T-helper 2 cell treated with Interferon-gamma antibody and Interleukin-4, amounts not matched to agents 5 μg/mL and 100 μg/mL, for 36 hours (primary cell): ENCODE results near the gene CACNB4.

Source experiments
- DNase-seq: peaks from one replicate; pipeline ENCODE4 v3.0.0; 2021; ENCODE audit warnings: low spot score
- H3K27ac Mint-ChIP-seq: one replicate; pipeline ENCODE4 v1.8.0; 2021; ENCODE audit warnings: mild to moderate bottlenecking, mixed read lengths
- H3K27me3 Mint-ChIP-seq: one replicate; pipeline ENCODE4 v1.8.0; 2021; ENCODE audit warnings: low read depth, mixed read lengths
- H3K36me3 Mint-ChIP-seq: one replicate; pipeline ENCODE4 v1.8.0; 2021; ENCODE audit warnings: low read depth, mixed read lengths
- H3K4me1 Mint-ChIP-seq: one replicate; pipeline ENCODE4 v1.8.0; 2021; ENCODE audit warnings: low read depth, mixed read lengths
- H3K4me3 Mint-ChIP-seq: one replicate; pipeline ENCODE4 v1.8.0; 2022; ENCODE audit warnings: mild to moderate bottlenecking, moderate library complexity, mixed read lengths
- H3K9me3 Mint-ChIP-seq: one replicate; pipeline ENCODE4 v1.8.0; 2021; ENCODE audit warnings: mixed read lengths

Gene CACNB4

GRCh38 chr2:151849413-151850010 is 249.3 kb downstream of the CACNB4 start:
- no peaks in the 10 kb centered on the region for H3K9me3 Mint-ChIP-seq
- H3K27ac Mint-ChIP-seq: no peak overlapping the region
- H3K27me3 Mint-ChIP-seq: peaks cover 16% of the 10 kb centered on the region
- no peak overlapping the region for H3K4me3 Mint-ChIP-seq
- H3K36me3 Mint-ChIP-seq: no peaks in the 10 kb centered on the region
- H3K4me1 Mint-ChIP-seq: no peaks in the 10 kb centered on the region
- no peak for DNase-seq

- Mint-ChIP-seq H3K9me3 (no peaks in the 10 kb centered on the region), H3K4me1 (no peaks in the 10 kb centered on the region), H3K27ac (no peak overlapping the region)
Measured at GRCh38 chr2:151845884-151846283, 253.0 kb downstream of the CACNB4 start.

GRCh38 chr2:151845481-151845880 is 253.4 kb downstream of the CACNB4 start:
- Mint-ChIP-seq H3K27me3 (peaks cover 8% of the 10 kb centered on the region), H3K9me3 (no peaks in the 10 kb centered on the region), H3K27ac (no peak overlapping the region), H3K36me3 (no peaks in the 10 kb centered on the region), H3K4me3 (no peak overlapping the region), H3K4me1 (no peaks in the 10 kb centered on the region)
- DNase-seq: no peak

More at GRCh38 chr2:151845884-151846283, 253.0 kb downstream of the CACNB4 start:
- no peak overlapping the region for H3K4me3 Mint-ChIP-seq
- no peak for DNase-seq
- H3K36me3 Mint-ChIP-seq: no peaks in the 10 kb centered on the region
- H3K27me3 Mint-ChIP-seq: peaks cover 8% of the 10 kb centered on the region

GRCh38 chr2:151844211-151844896 is 254.5 kb downstream of the CACNB4 start:
- Mint-ChIP-seq H3K27ac (no peak overlapping the region), H3K4me1 (peaks cover 1% of the 10 kb centered on the region), H3K27me3 (peaks cover 8% of the 10 kb centered on the region), H3K4me3 (no peak overlapping the region), H3K36me3 (no peaks in the 10 kb centered on the region), H3K9me3 (no peaks in the 10 kb centered on the region)
- DNase-seq: no peak

- Mint-ChIP-seq H3K36me3 (no peaks in the 10 kb centered on the region), H3K27ac (no peak overlapping the region), H3K4me1 (peaks cover 1% of the 10 kb centered on the region), H3K27me3 (peaks cover 7% of the 10 kb centered on the region), H3K4me3 (no peak overlapping the region), H3K9me3 (no peaks in the 10 kb centered on the region)
- no peak for DNase-seq
Measured at GRCh38 chr2:151843691-151844061, 255.2 kb downstream of the CACNB4 start.

GRCh38 chr2:151842830-151843690 is 255.8 kb downstream of the CACNB4 start:
- Mint-ChIP-seq H3K27ac (no peak overlapping the region), H3K9me3 (no peaks in the 10 kb centered on the region), H3K4me1 (peaks cover 1% of the 10 kb centered on the region), H3K4me3 (no peak overlapping the region), H3K36me3 (no peaks in the 10 kb centered on the region), H3K27me3 (peaks cover 4% of the 10 kb centered on the region)
- DNase-seq: no peak

GRCh38 chr2:151841047-151841424 is 257.8 kb downstream of the CACNB4 start:
- Mint-ChIP-seq H3K36me3 (no peaks in the 10 kb centered on the region), H3K27ac (no peak overlapping the region), H3K4me3 (no peak overlapping the region), H3K4me1 (peaks cover 1% of the 10 kb centered on the region), H3K9me3 (no peaks in the 10 kb centered on the region), H3K27me3 (peaks cover 9% of the 10 kb centered on the region)
- DNase-seq: no peak

- Mint-ChIP-seq H3K27me3 (peaks cover 11% of the 10 kb centered on the region), H3K9me3 (no peaks in the 10 kb centered on the region), H3K4me1 (peaks cover 3% of the 10 kb centered on the region), H3K27ac (no peak overlapping the region), H3K4me3 (no peak overlapping the region), H3K36me3 (no peaks in the 10 kb centered on the region)
- no peak for DNase-seq
Measured at GRCh38 chr2:151840216-151841046, 258.4 kb downstream of the CACNB4 start.

- H3K9me3 Mint-ChIP-seq: no peaks in the 10 kb centered on the region
Measured at GRCh38 chr2:151837926-151838325, 260.9 kb downstream of the CACNB4 start.

GRCh38 chr2:151833984-151834383 is 264.9 kb downstream of the CACNB4 start:
- H3K27me3 Mint-ChIP-seq: peaks cover 28% of the 10 kb centered on the region
- no peaks in the 10 kb centered on the region for H3K36me3 Mint-ChIP-seq
- H3K9me3 Mint-ChIP-seq: no peaks in the 10 kb centered on the region
- no peak overlapping the region for H3K4me3 Mint-ChIP-seq
- H3K27ac Mint-ChIP-seq: no peak overlapping the region
- H3K4me1 Mint-ChIP-seq: peaks cover 2% of the 10 kb centered on the region
- no peak for DNase-seq

More at GRCh38 chr2:151837926-151838325, 260.9 kb downstream of the CACNB4 start:
- no peak for DNase-seq
- no peak overlapping the region for H3K4me3 Mint-ChIP-seq
- peaks cover 3% of the 10 kb centered on the region for H3K4me1 Mint-ChIP-seq
- peaks cover 21% of the 10 kb centered on the region for H3K27me3 Mint-ChIP-seq
- no peaks in the 10 kb centered on the region for H3K36me3 Mint-ChIP-seq
- H3K27ac Mint-ChIP-seq: no peak overlapping the region

- Mint-ChIP-seq H3K4me3 (no peak overlapping the region), H3K27me3 (peaks cover 20% of the 10 kb centered on the region), H3K4me1 (peaks cover 20% of the 10 kb centered on the region), H3K36me3 (peaks cover 2% of the 10 kb centered on the region), H3K27ac (no peak overlapping the region), H3K9me3 (no peaks in the 10 kb centered on the region)
- no peak for DNase-seq
Measured at GRCh38 chr2:151830961-151831360, 267.9 kb downstream of the CACNB4 start.

GRCh38 chr2:151828890-151829324 is 269.9 kb downstream of the CACNB4 start:
- peaks cover 22% of the 10 kb centered on the region for H3K4me1 Mint-ChIP-seq
- no peaks in the 10 kb centered on the region for H3K9me3 Mint-ChIP-seq
- peak overlapping the region; percentile 81 for H3K27ac Mint-ChIP-seq
- H3K4me3 Mint-ChIP-seq: peak overlapping the region; percentile 65
- H3K27me3 Mint-ChIP-seq: peaks cover 10% of the 10 kb centered on the region
- H3K36me3 Mint-ChIP-seq: peaks cover 6% of the 10 kb centered on the region
- no peak for DNase-seq

GRCh38 chr2:151828143-151828889 is 270.5 kb downstream of the CACNB4 start, which contains the start of gene ARL5A:
Gene ARL5A, minus strand, starts transcription at chr2:151828421. Its CDS starts 245 bp downstream, at chr2:151828176.
- H3K27me3 Mint-ChIP-seq: peaks cover 10% of the 10 kb centered on the region
- no peaks in the 10 kb centered on the region for H3K9me3 Mint-ChIP-seq
- DNase-seq: peak; percentile 95
- peaks cover 6% of the 10 kb centered on the region for H3K36me3 Mint-ChIP-seq
- H3K4me1 Mint-ChIP-seq: peaks cover 27% of the 10 kb centered on the region
- H3K27ac Mint-ChIP-seq: peak within 1 kb of the TSS; percentile 81
- H3K4me3 Mint-ChIP-seq: peak within 1 kb of the TSS; percentile 97
